MCF 10A (cell line): Measurements from ENCODE around the gene ARID5B. TPM values are rescaled to one million over a fixed set of nuclear protein-coding genes. Genes with fewer than 3 reads are reported as not detected.

ENCODE experiments used
- BruUV-seq: library from RNA; stranded (reverse); fragments of 400-500 nt; replicated peaks from 2 replicates; lab custom pipeline; 2021; lab: Mats Ljungman, UMichigan
- CTCF ChIA-PET: fragments of 300-600 bp; sonication (Branson Sonifier 250); formaldehyde crosslinking; extraction: SDS; loops from one replicate; lab custom pipeline; 2021; ENCODE audit warnings: antibody characterized with exemption, inconsistent platforms; lab: Yijun Ruan, JAX
- POLR2A ChIA-PET: fragments of 300-600, 350-650 bp; sonication (Branson Sonifier 250); formaldehyde crosslinking; extraction: SDS; loops from one replicate; lab custom pipeline; 2020; ENCODE audit warnings: antibody characterized with exemption, inconsistent platforms; lab: Yijun Ruan, JAX
- DNase-seq: peaks from one replicate; pipeline ENCODE4 v3.0.0-alpha.2; 2018; ENCODE audit not compliant: unreplicated experiment
- H3K27ac Mint-ChIP-seq: one replicate; pipeline ENCODE4 v1.8.0; 2022; ENCODE audit warnings: mild to moderate bottlenecking, low read depth, mixed read lengths; ENCODE audit not compliant: unreplicated experiment
- H3K27me3 Mint-ChIP-seq: one replicate; pipeline ENCODE4 v1.8.0; 2022; ENCODE audit warnings: mixed read lengths; ENCODE audit not compliant: insufficient read depth, unreplicated experiment
- H3K36me3 Mint-ChIP-seq: one replicate; pipeline ENCODE4 v1.8.0; 2022; ENCODE audit warnings: mild to moderate bottlenecking, moderate library complexity, mixed read lengths; ENCODE audit not compliant: insufficient read depth, unreplicated experiment
- H3K4me1 Mint-ChIP-seq: one replicate; pipeline ENCODE4 v1.8.0; 2022; ENCODE audit warnings: mixed read lengths; ENCODE audit not compliant: insufficient read depth, unreplicated experiment
- H3K4me3 Mint-ChIP-seq: one replicate; pipeline ENCODE4 v1.8.0; 2022; ENCODE audit warnings: mild to moderate bottlenecking, moderate library complexity, mixed read lengths; ENCODE audit not compliant: unreplicated experiment
- H3K9me3 Mint-ChIP-seq: one replicate; pipeline ENCODE4 v1.8.0; 2022; ENCODE audit warnings: mixed read lengths; ENCODE audit not compliant: unreplicated experiment
- intact Hi-C: fragments of 100-400 bp; cut with micrococcal nuclease; formaldehyde crosslinking; loops from 2 replicates; pipeline ENCODE4 v1.14.1; 2022
- total RNA-seq: library from RNA; stranded (reverse); gene quantifications from 2 replicates; pipeline ENCODE4 v1.2.3, GENCODE V29; 2022
- TF ChIP-seq, protein P1 (sequence below): fragments of 200-600 bp; IDR thresholded peaks from one replicate; pipeline ENCODE4 v1.8.0; 2022; ENCODE audit warnings: antibody characterized with exemption, mild to moderate bottlenecking; ENCODE audit not compliant: unreplicated experiment

ARID5B gene
- total RNA-seq, 1 experiment from 2014 or later, result 12.2 TPM

GRCh38 chr10:61957806-61958205, 56.3 kb downstream of the ARID5B start:
- Mint-ChIP-seq H3K27me3 (no peaks in the 10 kb centered on the region), H3K27ac (no peak overlapping the region), H3K4me1 (no peaks in the 10 kb centered on the region), H3K9me3 (no peaks in the 10 kb centered on the region), H3K4me3 (no peak overlapping the region), H3K36me3 (peaks cover 6% of the 10 kb centered on the region)
- TF ChIP-seq, protein P1, sequence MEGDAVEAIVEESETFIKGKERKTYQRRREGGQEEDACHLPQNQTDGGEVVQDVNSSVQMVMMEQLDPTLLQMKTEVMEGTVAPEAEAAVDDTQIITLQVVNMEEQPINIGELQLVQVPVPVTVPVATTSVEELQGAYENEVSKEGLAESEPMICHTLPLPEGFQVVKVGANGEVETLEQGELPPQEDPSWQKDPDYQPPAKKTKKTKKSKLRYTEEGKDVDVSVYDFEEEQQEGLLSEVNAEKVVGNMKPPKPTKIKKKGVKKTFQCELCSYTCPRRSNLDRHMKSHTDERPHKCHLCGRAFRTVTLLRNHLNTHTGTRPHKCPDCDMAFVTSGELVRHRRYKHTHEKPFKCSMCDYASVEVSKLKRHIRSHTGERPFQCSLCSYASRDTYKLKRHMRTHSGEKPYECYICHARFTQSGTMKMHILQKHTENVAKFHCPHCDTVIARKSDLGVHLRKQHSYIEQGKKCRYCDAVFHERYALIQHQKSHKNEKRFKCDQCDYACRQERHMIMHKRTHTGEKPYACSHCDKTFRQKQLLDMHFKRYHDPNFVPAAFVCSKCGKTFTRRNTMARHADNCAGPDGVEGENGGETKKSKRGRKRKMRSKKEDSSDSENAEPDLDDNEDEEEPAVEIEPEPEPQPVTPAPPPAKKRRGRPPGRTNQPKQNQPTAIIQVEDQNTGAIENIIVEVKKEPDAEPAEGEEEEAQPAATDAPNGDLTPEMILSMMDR, result no peak
- POLR2A ChIA-PET, result interaction anchor here (0.7 to 1.1 kb wide), 2 partner anchors 9 to 12 kb away, joined by 3 read pairs; no protein-coding TSS in a partner anchor
- CTCF ChIA-PET, result interaction anchor here (1.7 kb wide), 1 partner anchor 8 kb away, joined by 5 read pairs; no protein-coding TSS in a partner anchor
- DNase-seq, result no peak
- BruUV-seq, result no TSS peak
- intact Hi-C loops, result no loop called here

GRCh38 chr10:61958311-61958710, 56.8 kb downstream of the ARID5B start:
- no peaks in the 10 kb centered on the region for H3K27me3 Mint-ChIP-seq
- CTCF ChIA-PET, result interaction anchor here (1.7 kb wide), 1 partner anchor 9 kb away, joined by 5 read pairs; no protein-coding TSS in a partner anchor

GRCh38 chr10:61958805-61959204, 57.3 kb downstream of the ARID5B start:
- TF ChIP-seq, protein P1, result no peak
- H3K27me3 Mint-ChIP-seq, result no peaks in the 10 kb centered on the region
- no peak overlapping the region for H3K4me3 Mint-ChIP-seq
- H3K9me3 Mint-ChIP-seq, result no peaks in the 10 kb centered on the region
- ChIA-PET CTCF (interaction anchor here (1.7 kb wide), 1 partner anchor 9 kb away, joined by 5 read pairs; no protein-coding TSS in a partner anchor), POLR2A (interaction anchor here (0.5 to 0.9 kb wide), 2 partner anchors 15 to 762 kb away, joined by 3 read pairs; no protein-coding TSS in a partner anchor)
- intact Hi-C loops, result no loop called here
- no peak overlapping the region for H3K27ac Mint-ChIP-seq
- no TSS peak for BruUV-seq
- peaks cover 7% of the 10 kb centered on the region for H3K36me3 Mint-ChIP-seq
- no peak for DNase-seq
- H3K4me1 Mint-ChIP-seq, result no peaks in the 10 kb centered on the region

More at GRCh38 chr10:61958311-61958710, 56.8 kb downstream of the ARID5B start:
- Mint-ChIP-seq H3K4me1 (no peaks in the 10 kb centered on the region), H3K36me3 (peaks cover 6% of the 10 kb centered on the region), H3K27ac (no peak overlapping the region), H3K4me3 (no peak overlapping the region), H3K9me3 (no peaks in the 10 kb centered on the region)
- POLR2A ChIA-PET, result interaction anchor here (0.5 to 0.9 kb wide), 3 partner anchors 13 to 761 kb away, joined by 3 read pairs; no protein-coding TSS in a partner anchor
- BruUV-seq, result no TSS peak
- TF ChIP-seq, protein P1, result no peak
- intact Hi-C loops, result no loop called here
- no peak for DNase-seq

GRCh38 chr10:61959814-61960213, 58.3 kb downstream of the ARID5B start:
- Mint-ChIP-seq H3K27ac (no peak overlapping the region), H3K4me1 (no peaks in the 10 kb centered on the region), H3K4me3 (no peak overlapping the region), H3K9me3 (no peaks in the 10 kb centered on the region), H3K27me3 (no peaks in the 10 kb centered on the region), H3K36me3 (peaks cover 10% of the 10 kb centered on the region)
- TF ChIP-seq, protein P1, result no peak
- no peak for DNase-seq
- no TSS peak for BruUV-seq
- ChIA-PET POLR2A (no interaction called here), CTCF (no interaction called here)
- intact Hi-C loops, result no loop called here
